GM12873 (cell line): ENCODE results near the gene GNPNAT1.

ENCODE experiments used
- TF ChIP-seq, protein P1 (sequence below): IDR thresholded peaks from 2 replicates; pipeline ENCODE4 v1.5.1; 2012; ENCODE audit warnings: low read depth, mild to moderate bottlenecking, moderate library complexity, low read length, control low read depth; ENCODE audit not compliant: insufficient read depth; ENCODE audit errors: missing control alignments

The GNPNAT1 gene

DNA sequence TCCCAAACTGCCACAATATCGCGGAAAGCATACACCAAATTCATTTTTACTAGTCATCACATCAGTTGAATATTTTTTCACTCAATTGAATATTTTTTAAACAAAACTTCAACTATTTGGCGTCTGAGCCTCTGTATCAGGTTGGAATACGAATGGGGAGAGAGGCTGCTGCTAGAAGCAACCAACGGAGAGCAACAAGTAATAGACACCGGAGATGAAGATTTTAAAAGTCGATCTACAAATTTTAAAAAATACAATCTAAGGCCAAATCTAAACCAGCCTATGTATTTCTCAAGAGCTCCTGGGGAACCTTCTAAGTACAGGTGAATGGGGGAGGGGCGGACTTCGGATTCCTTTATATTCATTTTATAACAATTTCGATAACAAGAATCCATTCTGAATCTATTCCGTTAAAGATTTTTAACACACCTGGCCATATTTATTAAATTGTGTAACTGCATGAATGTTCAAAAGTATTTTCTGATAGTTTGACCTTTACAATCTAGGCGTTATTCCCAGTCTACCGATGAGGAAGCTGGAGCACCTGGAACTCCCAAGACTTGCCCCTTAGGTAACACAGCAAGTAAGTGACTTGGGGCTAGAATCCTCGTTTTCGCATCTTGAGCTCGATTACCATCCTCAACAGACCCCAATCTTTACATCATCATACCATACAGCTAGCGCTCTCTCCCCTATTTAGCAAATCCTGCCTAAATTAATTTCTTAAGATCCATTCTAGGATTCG lies 1.2 kb downstream of the GNPNAT1 start:
- TF ChIP-seq, protein P1, sequence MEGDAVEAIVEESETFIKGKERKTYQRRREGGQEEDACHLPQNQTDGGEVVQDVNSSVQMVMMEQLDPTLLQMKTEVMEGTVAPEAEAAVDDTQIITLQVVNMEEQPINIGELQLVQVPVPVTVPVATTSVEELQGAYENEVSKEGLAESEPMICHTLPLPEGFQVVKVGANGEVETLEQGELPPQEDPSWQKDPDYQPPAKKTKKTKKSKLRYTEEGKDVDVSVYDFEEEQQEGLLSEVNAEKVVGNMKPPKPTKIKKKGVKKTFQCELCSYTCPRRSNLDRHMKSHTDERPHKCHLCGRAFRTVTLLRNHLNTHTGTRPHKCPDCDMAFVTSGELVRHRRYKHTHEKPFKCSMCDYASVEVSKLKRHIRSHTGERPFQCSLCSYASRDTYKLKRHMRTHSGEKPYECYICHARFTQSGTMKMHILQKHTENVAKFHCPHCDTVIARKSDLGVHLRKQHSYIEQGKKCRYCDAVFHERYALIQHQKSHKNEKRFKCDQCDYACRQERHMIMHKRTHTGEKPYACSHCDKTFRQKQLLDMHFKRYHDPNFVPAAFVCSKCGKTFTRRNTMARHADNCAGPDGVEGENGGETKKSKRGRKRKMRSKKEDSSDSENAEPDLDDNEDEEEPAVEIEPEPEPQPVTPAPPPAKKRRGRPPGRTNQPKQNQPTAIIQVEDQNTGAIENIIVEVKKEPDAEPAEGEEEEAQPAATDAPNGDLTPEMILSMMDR = no peak

DNA sequence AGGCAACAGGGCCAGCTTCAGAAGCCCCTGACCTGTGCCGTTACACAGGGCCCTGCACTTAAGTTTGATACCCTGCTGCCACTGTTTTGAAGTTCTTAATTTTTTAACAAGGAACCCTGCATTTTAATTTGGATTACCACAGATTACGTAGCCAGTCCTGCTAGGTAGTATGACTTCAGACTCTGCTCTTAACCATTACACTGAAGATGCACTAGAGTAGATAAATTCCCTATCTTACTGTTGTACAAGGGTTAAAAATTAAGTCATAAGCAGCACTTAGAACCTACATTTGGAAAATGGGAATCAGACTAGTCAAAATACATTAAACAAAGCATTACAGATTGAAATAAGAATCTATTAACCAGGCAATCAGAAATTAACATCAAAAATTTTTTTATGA lies 2.3 kb downstream of the GNPNAT1 start:
- TF ChIP-seq, protein P1 = no peak

DNA sequence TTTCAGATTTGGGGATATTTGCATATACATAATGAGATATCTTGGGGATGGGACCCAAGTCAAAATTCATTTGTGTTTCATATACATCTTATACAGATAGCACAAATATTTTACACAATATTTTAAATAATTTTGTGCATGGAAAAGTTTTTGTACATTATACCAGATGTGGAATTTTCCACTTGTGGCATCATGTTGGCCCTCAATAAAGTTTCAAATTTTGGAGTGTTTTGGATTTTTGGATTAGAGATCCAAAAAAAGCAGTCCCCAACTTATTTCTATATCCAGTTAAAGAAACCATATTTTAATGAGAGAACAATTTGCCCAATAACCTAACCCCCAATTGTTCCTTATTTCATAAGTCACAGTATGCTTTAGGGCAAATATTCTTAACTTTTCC lies 4.5 kb downstream of the GNPNAT1 start:
- TF ChIP-seq, protein P1 = no peak

DNA sequence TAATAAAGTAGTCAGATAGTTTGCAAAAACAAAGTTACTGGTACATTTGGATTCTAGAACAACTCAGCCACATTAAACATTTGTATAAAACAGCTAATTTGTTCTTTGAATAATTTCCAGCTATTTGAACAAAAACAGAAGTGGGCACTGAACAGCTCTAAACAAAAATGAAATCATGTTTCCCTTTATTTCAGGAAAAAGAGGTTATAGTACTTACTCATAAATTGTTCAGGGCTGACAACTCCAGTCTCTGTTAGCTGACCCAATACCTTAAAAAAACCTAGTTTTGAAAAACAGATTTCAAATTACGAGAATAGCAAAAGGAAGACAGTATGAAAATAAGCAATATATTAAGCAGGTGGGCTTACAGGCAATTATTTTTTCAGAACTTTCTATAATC lies 8.2 kb downstream of the GNPNAT1 start:
- TF ChIP-seq, protein P1 = no peak

DNA sequence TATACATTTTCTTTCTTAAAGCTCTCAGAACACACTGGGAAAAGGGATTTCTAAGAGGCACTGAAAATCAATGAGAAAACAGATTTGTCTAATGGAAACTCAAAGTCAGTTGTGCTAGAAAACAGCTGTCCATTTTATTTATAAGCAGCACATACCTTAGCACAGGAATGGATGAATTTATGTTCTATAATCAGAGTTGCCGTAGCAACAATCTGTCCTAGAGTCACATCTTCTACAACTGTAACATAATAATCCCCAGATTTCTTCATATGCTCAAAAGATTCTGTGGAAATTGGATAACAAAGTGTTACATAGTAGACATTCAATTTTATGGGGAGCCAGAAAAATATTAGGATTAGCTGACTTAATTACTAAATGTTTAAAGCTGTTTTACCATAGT lies 9.8 kb downstream of the GNPNAT1 start:
- TF ChIP-seq, protein P1 = no peak

DNA sequence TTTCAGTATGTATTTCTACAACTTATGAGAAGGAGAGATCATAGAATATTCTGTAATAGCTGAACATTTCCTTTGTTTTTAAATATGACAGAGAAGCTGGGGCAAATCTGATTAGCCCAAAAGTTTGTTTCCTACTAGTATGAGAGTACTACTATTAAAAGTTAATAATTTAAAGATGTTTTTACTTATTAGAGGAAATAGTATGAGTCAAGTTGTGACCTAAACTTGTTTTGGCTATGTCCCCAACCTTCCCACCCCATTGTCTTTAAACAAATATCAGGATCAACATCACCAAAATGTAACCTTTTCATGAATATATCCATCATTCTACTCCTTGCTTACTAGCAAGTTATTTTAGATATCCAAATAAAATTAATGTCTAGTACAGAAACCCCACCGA lies 10.5 kb downstream of the GNPNAT1 start:
- TF ChIP-seq, protein P1 = no peak

DNA sequence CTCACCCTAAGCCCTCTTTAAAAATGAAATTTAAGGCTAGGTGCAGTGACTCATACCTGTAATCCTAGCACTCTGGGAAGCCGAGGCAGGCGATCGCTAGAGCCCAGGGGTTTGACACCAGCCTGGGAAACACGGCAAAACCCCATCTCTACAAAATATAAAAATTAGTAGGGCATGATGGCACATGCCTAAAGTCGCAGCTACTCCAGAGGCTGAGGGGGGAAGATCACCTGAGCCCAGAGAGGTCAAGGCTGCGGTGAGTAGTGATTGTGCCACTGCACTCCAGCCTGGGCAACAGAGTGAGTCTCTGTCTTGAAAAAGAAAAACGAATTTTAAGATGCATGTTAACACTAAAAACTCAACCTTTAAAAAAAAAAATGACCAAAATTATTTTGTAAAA lies 12.7 kb downstream of the GNPNAT1 start:
- TF ChIP-seq, protein P1 = no peak
